ENCODE data around the gene NPL. TPM values are rescaled to one million over a fixed set of nuclear protein-coding genes. Genes with fewer than 3 reads are reported as not detected.
A peak's percentile ranks its signal among the peaks of the same experiment; 100 is the strongest.

The NPL gene
- total and polyA plus RNA-seq, 2 of the 13 experiments (the other 11 are each of a cell fraction or from before 2014, with no cell fraction given), result 0.03 to 0.04 TPM

DNA sequence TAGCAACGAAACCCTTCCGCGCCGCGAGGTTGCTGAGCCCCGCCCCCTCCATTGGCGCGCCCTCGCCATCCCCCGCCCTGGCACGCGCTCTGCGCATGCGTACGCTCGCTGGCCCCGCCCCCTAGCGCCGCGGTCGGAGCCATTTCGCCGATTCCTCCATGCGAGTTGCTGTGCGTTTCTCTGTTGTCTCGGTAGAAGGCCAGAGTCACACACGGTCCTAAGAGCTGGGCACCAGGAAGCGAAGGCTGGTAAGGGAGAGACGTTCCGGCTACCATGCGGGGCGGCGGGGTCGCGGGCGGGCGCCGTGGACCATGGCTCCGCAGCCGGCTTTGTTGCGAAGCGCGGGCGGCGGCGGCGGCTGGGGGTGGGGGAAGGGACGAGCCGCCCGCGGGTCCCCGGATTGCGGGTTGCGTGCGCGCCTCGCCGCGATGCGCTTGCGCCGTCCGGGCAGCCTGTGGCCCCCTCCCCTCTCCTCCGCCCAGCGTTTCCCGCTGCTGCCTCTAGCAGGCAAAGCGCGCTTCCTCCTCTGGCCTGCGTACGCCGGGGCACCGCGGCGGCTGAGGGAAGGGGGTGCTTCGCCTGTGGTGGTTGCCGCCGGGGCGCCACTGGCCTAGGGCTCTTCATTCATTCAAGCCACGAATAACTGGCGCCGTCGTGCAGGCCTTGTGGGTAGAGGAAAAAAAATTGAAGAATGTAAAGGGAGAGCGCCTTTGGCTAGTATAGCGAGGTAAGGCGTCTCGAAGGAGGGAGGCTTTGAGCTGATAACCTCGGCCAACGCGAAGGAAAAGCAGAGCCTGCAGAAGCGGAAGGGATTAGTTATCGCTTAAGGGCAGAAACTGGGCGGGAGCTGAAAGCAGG, 49.9 kb downstream of the NPL start, which contains the start of gene DHX9 (continued):
- TF ChIP-seq ZNF350 (CRISPR knock-in tag; IDR thresholded peaks at IDR 0.05; ENCODE audit: borderline replicate concordance, low read depth) (peak; percentile 44; the same call in 1 of the 2 replicates), ZNF891 (CRISPR knock-in tag; IDR thresholded peaks at IDR 0.05) (peak; percentile 70; the same call in 1 of the 2 replicates), SP4 (CRISPR knock-in tag; IDR thresholded peaks at IDR 0.05) (peak; percentile 92), SIX1 (CRISPR knock-in tag; IDR thresholded peaks at IDR 0.05; ENCODE audit: borderline replicate concordance) (0 out of 2 replicates have a peak, but pooled peaks have one; percentile 16), ZNF878 (CRISPR knock-in tag; IDR thresholded peaks at IDR 0.05) (0 out of 2 replicates have a peak, but pooled peaks have one; percentile 45), GABPB1 (CRISPR knock-in tag; IDR thresholded peaks at IDR 0.05) (peak; percentile 72; the same call in 1 of the 2 replicates), ZNF263 (CRISPR knock-in tag; IDR thresholded peaks at IDR 0.05) (0 out of 2 replicates have a peak, but pooled peaks have one; percentile 17), ZNF747 (CRISPR knock-in tag; IDR thresholded peaks at IDR 0.05; ENCODE audit: borderline replicate concordance) (no peak; the same call in 1 of the 2 replicates), ZNF33A (CRISPR knock-in tag; IDR thresholded peaks at IDR 0.05; ENCODE audit: borderline replicate concordance) (peak; percentile 90; the same call in 1 of the 2 replicates), SOX13 (IDR thresholded peaks at IDR 0.05) (0 out of 2 replicates have a peak, but pooled peaks have one; percentile 40), SOX13 (CRISPR knock-in tag; conservative IDR thresholded peaks at IDR 0.05 in 1 of 2, IDR thresholded peaks at IDR 0.05 in 1 of 2) (peak in 1 of 2 experiments; percentile 10; a peak in 1 of 4 replicates), ZNF354B (CRISPR knock-in tag; IDR thresholded peaks at IDR 0.05) (no peak), HNRNPUL1 (IDR thresholded peaks at IDR 0.05; ENCODE audit: low read depth, low read length) (no peak), ZNF746 (CRISPR knock-in tag; IDR thresholded peaks at IDR 0.05) (peak; percentile 56; the same call in 1 of the 2 replicates)
- TF ChIP-seq, protein P1, sequence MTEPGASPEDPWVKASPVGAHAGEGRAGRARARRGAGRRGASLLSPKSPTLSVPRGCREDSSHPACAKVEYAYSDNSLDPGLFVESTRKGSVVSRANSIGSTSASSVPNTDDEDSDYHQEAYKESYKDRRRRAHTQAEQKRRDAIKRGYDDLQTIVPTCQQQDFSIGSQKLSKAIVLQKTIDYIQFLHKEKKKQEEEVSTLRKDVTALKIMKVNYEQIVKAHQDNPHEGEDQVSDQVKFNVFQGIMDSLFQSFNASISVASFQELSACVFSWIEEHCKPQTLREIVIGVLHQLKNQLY (CRISPR knock-in tag; IDR thresholded peaks at IDR 0.05), result peak; percentile 49; the same call in 1 of the 2 replicates
- TF ChIP-seq, protein P2, sequence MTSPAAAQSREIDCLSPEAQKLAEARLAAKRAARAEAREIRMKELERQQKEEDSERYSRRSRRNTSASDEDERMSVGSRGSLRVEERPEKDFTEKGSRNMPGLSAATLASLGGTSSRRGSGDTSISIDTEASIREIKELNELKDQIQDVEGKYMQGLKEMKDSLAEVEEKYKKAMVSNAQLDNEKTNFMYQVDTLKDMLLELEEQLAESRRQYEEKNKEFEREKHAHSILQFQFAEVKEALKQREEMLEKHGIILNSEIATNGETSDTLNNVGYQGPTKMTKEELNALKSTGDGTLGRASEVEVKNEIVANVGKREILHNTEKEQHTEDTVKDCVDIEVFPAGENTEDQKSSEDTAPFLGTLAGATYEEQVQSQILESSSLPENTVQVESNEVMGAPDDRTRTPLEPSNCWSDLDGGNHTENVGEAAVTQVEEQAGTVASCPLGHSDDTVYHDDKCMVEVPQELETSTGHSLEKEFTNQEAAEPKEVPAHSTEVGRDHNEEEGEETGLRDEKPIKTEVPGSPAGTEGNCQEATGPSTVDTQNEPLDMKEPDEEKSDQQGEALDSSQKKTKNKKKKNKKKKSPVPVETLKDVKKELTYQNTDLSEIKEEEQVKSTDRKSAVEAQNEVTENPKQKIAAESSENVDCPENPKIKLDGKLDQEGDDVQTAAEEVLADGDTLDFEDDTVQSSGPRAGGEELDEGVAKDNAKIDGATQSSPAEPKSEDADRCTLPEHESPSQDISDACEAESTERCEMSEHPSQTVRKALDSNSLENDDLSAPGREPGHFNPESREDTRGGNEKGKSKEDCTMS (CRISPR knock-in tag; conservative IDR thresholded peaks at IDR 0.05), result no peak
- TF ChIP-seq, protein P3, sequence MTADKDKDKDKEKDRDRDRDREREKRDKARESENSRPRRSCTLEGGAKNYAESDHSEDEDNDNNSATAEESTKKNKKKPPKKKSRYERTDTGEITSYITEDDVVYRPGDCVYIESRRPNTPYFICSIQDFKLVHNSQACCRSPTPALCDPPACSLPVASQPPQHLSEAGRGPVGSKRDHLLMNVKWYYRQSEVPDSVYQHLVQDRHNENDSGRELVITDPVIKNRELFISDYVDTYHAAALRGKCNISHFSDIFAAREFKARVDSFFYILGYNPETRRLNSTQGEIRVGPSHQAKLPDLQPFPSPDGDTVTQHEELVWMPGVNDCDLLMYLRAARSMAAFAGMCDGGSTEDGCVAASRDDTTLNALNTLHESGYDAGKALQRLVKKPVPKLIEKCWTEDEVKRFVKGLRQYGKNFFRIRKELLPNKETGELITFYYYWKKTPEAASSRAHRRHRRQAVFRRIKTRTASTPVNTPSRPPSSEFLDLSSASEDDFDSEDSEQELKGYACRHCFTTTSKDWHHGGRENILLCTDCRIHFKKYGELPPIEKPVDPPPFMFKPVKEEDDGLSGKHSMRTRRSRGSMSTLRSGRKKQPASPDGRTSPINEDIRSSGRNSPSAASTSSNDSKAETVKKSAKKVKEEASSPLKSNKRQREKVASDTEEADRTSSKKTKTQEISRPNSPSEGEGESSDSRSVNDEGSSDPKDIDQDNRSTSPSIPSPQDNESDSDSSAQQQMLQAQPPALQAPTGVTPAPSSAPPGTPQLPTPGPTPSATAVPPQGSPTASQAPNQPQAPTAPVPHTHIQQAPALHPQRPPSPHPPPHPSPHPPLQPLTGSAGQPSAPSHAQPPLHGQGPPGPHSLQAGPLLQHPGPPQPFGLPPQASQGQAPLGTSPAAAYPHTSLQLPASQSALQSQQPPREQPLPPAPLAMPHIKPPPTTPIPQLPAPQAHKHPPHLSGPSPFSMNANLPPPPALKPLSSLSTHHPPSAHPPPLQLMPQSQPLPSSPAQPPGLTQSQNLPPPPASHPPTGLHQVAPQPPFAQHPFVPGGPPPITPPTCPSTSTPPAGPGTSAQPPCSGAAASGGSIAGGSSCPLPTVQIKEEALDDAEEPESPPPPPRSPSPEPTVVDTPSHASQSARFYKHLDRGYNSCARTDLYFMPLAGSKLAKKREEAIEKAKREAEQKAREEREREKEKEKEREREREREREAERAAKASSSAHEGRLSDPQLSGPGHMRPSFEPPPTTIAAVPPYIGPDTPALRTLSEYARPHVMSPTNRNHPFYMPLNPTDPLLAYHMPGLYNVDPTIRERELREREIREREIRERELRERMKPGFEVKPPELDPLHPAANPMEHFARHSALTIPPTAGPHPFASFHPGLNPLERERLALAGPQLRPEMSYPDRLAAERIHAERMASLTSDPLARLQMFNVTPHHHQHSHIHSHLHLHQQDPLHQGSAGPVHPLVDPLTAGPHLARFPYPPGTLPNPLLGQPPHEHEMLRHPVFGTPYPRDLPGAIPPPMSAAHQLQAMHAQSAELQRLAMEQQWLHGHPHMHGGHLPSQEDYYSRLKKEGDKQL (CRISPR knock-in tag; IDR thresholded peaks at IDR 0.05; ENCODE audit: low read depth), result no peak
- TF ChIP-seq, protein P4, sequence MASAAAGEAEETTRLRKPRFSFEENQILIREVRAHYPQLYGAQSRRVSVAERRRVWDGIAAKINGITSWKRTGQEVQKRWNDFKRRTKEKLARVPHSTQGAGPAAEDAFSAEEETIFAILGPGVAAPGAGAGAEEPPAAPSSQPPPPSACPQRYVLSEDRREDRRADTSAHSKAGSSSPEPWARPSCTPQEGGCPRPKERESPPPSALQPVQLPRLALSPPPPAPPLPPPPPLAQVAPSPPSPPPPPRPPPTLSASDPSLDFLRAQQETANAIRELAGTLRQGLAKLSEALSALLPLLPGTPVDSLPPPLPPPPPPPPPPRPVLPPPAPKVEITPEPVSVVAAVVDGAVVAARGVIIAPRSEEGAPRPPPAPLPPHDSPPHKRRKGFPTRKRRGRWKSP (CRISPR knock-in tag; IDR thresholded peaks at IDR 0.05), result peak; percentile 96

Data from HepG2 (cell line).